ENCODE results near the gene SLX4IP.

DNA sequence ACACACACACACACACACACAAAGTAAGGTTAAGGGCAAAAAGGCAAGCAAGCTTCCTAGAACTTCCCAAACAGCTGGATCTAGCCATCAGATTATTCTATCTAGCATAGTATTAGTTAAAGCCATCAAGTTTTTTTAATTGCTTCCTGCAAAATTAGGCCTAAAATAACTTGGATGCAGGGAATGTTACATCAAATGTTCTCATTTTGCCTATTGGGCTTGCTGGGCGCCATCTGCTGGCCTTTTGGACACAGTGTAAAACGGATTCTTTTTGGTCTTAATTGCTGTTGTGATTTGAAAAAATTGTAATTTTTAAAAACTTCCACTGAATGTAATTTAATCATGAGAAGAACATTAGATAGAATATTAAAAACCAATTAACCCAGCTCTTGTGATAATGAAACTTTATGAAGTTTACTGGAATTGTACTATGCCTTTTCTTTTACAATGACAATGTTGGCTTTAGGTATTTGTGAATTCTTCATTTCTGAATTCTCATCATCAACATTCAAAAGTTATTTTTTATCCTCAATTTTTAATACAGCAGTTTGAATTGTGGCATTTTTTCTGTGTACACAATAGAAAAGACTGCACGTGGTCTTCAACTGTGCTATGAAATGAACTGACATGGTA lies 7.9 kb upstream of the SLX4IP start:
- TF ChIP-seq POLR2AphosphoS5 (IDR thresholded peaks at IDR 0.05; ENCODE audit: insufficient read depth, low read depth, low read length) (no peak), CTCF (IDR thresholded peaks at IDR 0.05; ENCODE audit: extremely low read depth in 1 of 2, insufficient read depth in 1 of 2, low read depth in 1 of 2, low read length in 2 of 2) (peak; percentile 66 to 79), POLR2A (IDR thresholded peaks at IDR 0.05; ENCODE audit: low read depth, low read length) (no peak), MAX (IDR thresholded peaks at IDR 0.05; ENCODE audit: insufficient read depth, insufficient read length) (no peak), EZH2 (IDR thresholded peaks at IDR 0.05; ENCODE audit: borderline replicate concordance, low read depth, low read length, severe bottlenecking) (no peak)
